SK-N-SH (cell line): Measurements from ENCODE around the gene CNTNAP2. TPM values are rescaled to one million over a fixed set of nuclear protein-coding genes. Genes with fewer than 3 reads are reported as not detected.

ENCODE experiments used
- CTCF ChIA-PET: fragments of 300-600, 350-600 bp; formaldehyde crosslinking; extraction: SDS; loops from one replicate; lab custom pipeline; 2021; lab: Yijun Ruan, JAX
- POLR2A ChIA-PET: fragments of 350-600 bp; sonication (Branson Sonifier 250); formaldehyde crosslinking; extraction: SDS; loops from one replicate; lab custom pipeline; 2020; ENCODE audit warnings: antibody characterized with exemption, inconsistent platforms; lab: Yijun Ruan, JAX
- DNase-seq: peaks from one replicate; pipeline ENCODE4 v3.0.0; 2012
- H2AFZ ChIP-seq: fragments of 200-600 bp; sonication (generic); 2 replicates; pipeline ENCODE4 v1.8.1; 2016; ENCODE audit warnings: antibody characterized with exemption, mild to moderate bottlenecking, low read depth
- H3F3A ChIP-seq: fragments of 200-600 bp; sonication (generic); replicated peaks from 2 replicates; pipeline ENCODE3; 2016; ENCODE audit warnings: antibody characterized with exemption, mild to moderate bottlenecking; ENCODE audit not compliant: insufficient read depth
- H3K27ac ChIP-seq, 2 experiments: fragments of 200-500 bp in 1 of 2; fragments of 200-600 bp in 1 of 2; sonication (Bioruptor generic) in 1 of 2; sonication (generic), shearing (Covaris generic) in 1 of 2; 2 replicates each; pipeline versions ENCODE4 v1.5.1 to v1.6.1; 2014 to 2016; ENCODE audit warnings: low read depth in 2 of 2, inconsistent platforms in 1 of 2, low read length in 1 of 2, mild to moderate bottlenecking in 1 of 2, mixed read lengths in 1 of 2
- H3K27me3 ChIP-seq: fragments of 200-600 bp; sonication (generic), shearing (Covaris generic); 2 replicates; pipeline ENCODE4 v1.6.1; 2016; ENCODE audit warnings: mixed run types; ENCODE audit not compliant: insufficient read depth
- H3K36me3 ChIP-seq, 2 experiments: fragments of 200-500 bp in 1 of 2; fragments of 200-600 bp in 1 of 2; sonication (Bioruptor generic) in 1 of 2; sonication (generic) in 1 of 2; replicated peaks in 1 of 2; 2 replicates each; pipeline versions ENCODE3 to v1.5.1; 2014 to 2016; ENCODE audit warnings: low read length in 1 of 2, mild to moderate bottlenecking in 1 of 2; ENCODE audit not compliant: insufficient read depth in 2 of 2, control insufficient read depth in 1 of 2
- H3K4me1 ChIP-seq, 2 experiments: fragments of 200-500 bp in 1 of 2; fragments of 200-600 bp in 1 of 2; sonication (Bioruptor generic) in 1 of 2; sonication (generic), shearing (Covaris generic) in 1 of 2; 2 replicates each; pipeline versions ENCODE4 v1.5.1 to v1.6.1; 2014 to 2016; ENCODE audit warnings: low read depth in 1 of 2, low read length in 1 of 2, mixed run types in 1 of 2; ENCODE audit not compliant: insufficient read depth in 2 of 2, control insufficient read depth in 1 of 2
- H3K4me2 ChIP-seq: fragments of 200-600 bp; sonication (generic), shearing (Covaris generic); 2 replicates; pipeline ENCODE4 v1.6.1; 2017; ENCODE audit warnings: mixed run types
- H3K4me3 ChIP-seq, 2 experiments: fragments of 200-500 bp in 1 of 2; fragments of 200-600 bp in 1 of 2; sonication (Bioruptor generic) in 1 of 2; sonication (generic), shearing (Covaris generic) in 1 of 2; 2 replicates each; pipeline versions ENCODE4 v1.5.1 to v1.8.1; 2014 to 2016; ENCODE audit warnings: low read depth in 2 of 2, inconsistent platforms in 1 of 2, low read length in 1 of 2, mild to moderate bottlenecking in 1 of 2, mixed read lengths in 1 of 2, moderate library complexity in 1 of 2
- H3K79me2 ChIP-seq: fragments of 200-600 bp; sonication (generic); 2 replicates; pipeline ENCODE4 v1.8.1; 2017; ENCODE audit warnings: mild to moderate bottlenecking; ENCODE audit not compliant: insufficient read depth
- H3K9ac ChIP-seq: fragments of 200-600 bp; sonication (generic); 2 replicates; pipeline ENCODE4 v1.6.1; 2017; ENCODE audit warnings: mixed run types
- H3K9me2 ChIP-seq: fragments of 200-600 bp; sonication (generic); 2 replicates; pipeline ENCODE4 v1.6.1; 2017; ENCODE audit warnings: mixed run types
- H3K9me3 ChIP-seq: fragments of 200-600 bp; sonication (generic); 2 replicates; pipeline ENCODE4 v1.6.1; 2017; ENCODE audit warnings: mixed run types, mild to moderate bottlenecking, moderate library complexity
- H4K20me1 ChIP-seq: fragments of 200-600 bp; sonication (generic); 2 replicates; pipeline ENCODE4 v1.6.1; 2017; ENCODE audit warnings: mild to moderate bottlenecking, mixed run types; ENCODE audit not compliant: insufficient read depth
- EZH2phosphoT487 ChIP-seq: fragments of 200-600 bp; sonication (generic); IDR thresholded peaks from 2 replicates; pipeline ENCODE4 v1.6.1; 2017; ENCODE audit warnings: low read depth, mixed run types, mild to moderate bottlenecking, antibody characterized with exemption, moderate library complexity, borderline replicate concordance
- FOSL2 ChIP-seq: IDR thresholded peaks from 2 replicates; pipeline ENCODE4 v1.4.0; 2012; ENCODE audit warnings: low read depth, mild to moderate bottlenecking, moderate library complexity, borderline replicate concordance
- GATA2 ChIP-seq: sonication (generic); formaldehyde crosslinking; IDR thresholded peaks from 2 replicates; pipeline ENCODE4 v1.5.0; 2020; ENCODE audit warnings: mild to moderate bottlenecking, missing genetic modification reagents
- JUND ChIP-seq: IDR thresholded peaks from 2 replicates; pipeline ENCODE4 v1.4.0; 2012
- MEF2A ChIP-seq: IDR thresholded peaks from 2 replicates; pipeline ENCODE4 v1.4.0; 2012; ENCODE audit warnings: low read depth, borderline replicate concordance
- MXI1 ChIP-seq: IDR thresholded peaks from 2 replicates; pipeline ENCODE4 v1.6.1; 2012; ENCODE audit warnings: mild to moderate bottlenecking, low read depth, low read length, improper control_type of control experiment
- NFIC ChIP-seq: IDR thresholded peaks from 2 replicates; pipeline ENCODE4 v1.4.0; 2012; ENCODE audit warnings: borderline replicate concordance
- NRF1 ChIP-seq: IDR thresholded peaks from 2 replicates; pipeline ENCODE4 v1.6.1; 2012; ENCODE audit warnings: low read depth, mild to moderate bottlenecking, low read length
- POLR2AphosphoS5 ChIP-seq: IDR thresholded peaks from 2 replicates; pipeline ENCODE4 v1.6.1; 2012; ENCODE audit warnings: low read depth, low read length
- RAD21 ChIP-seq: IDR thresholded peaks from 2 replicates; pipeline ENCODE4 v1.6.1; 2012; ENCODE audit warnings: mild to moderate bottlenecking, low read length
- RCOR1 ChIP-seq: fragments of 150-350 bp; IDR thresholded peaks from 2 replicates; pipeline ENCODE4 v1.6.1; 2017; ENCODE audit warnings: antibody characterized with exemption, low read length
- RXRA ChIP-seq: IDR thresholded peaks from 2 replicates; pipeline ENCODE4 v1.4.0; 2012; ENCODE audit warnings: low read depth, mild to moderate bottlenecking, borderline replicate concordance
- SIN3A ChIP-seq: IDR thresholded peaks from 2 replicates; pipeline ENCODE4 v1.6.1; 2012; ENCODE audit warnings: low read depth, mild to moderate bottlenecking, low read length, moderate library complexity, borderline replicate concordance
- TAF1 ChIP-seq: IDR thresholded peaks from 2 replicates; pipeline ENCODE4 v1.6.1; 2012; ENCODE audit warnings: low read depth, mild to moderate bottlenecking, low read length, moderate library complexity, borderline replicate concordance
- WGBS: methylation state at CpG from one replicate; pipeline ENCODE4 v1.1.6; 2017; ENCODE audit warnings: low lambda C conversion rate; 5-methylcytosine and 5-hydroxymethylcytosine counted together
- polyA plus RNA-seq, 3 experiments: library from polyadenylated mRNA; depleted of rRNA; stranded (reverse); fragments of >200 nt; gene quantifications; 2 replicates each; pipeline ENCODE4 v1.2.3, GENCODE V29; 2012
- TF ChIP-seq, protein P1 (sequence below): IDR thresholded peaks from 2 replicates; pipeline ENCODE4 v1.4.0; 2012; ENCODE audit warnings: low read depth, borderline replicate concordance
- TF ChIP-seq, protein P2 (sequence below): IDR thresholded peaks from 2 replicates; pipeline ENCODE4 v1.6.1; 2012; ENCODE audit warnings: mild to moderate bottlenecking, low read depth, low read length, moderate library complexity
- TF ChIP-seq, protein P3 (sequence below): IDR thresholded peaks from 2 replicates; pipeline ENCODE4 v1.4.0; 2012; ENCODE audit warnings: low read depth
- TF ChIP-seq, protein P4 (sequence below): IDR thresholded peaks from 2 replicates; pipeline ENCODE4; 2012
- TF ChIP-seq, protein P5 (sequence below): fragments of 200-600 bp; sonication (generic); IDR thresholded peaks from 2 replicates; pipeline ENCODE4 v1.6.1; 2017; ENCODE audit warnings: antibody characterized with exemption, mild to moderate bottlenecking, moderate library complexity
- TF ChIP-seq, protein P6 (sequence below): fragments of 150-350 bp; IDR thresholded peaks from 2 replicates; pipeline ENCODE4 v1.6.1; 2017; ENCODE audit warnings: antibody characterized with exemption, low read length, low read depth, borderline replicate concordance

The CNTNAP2 gene
- polyA plus RNA-seq, 1 of the 3 experiments (the other 2 are of a cell fraction), result 3.4 TPM

DNA sequence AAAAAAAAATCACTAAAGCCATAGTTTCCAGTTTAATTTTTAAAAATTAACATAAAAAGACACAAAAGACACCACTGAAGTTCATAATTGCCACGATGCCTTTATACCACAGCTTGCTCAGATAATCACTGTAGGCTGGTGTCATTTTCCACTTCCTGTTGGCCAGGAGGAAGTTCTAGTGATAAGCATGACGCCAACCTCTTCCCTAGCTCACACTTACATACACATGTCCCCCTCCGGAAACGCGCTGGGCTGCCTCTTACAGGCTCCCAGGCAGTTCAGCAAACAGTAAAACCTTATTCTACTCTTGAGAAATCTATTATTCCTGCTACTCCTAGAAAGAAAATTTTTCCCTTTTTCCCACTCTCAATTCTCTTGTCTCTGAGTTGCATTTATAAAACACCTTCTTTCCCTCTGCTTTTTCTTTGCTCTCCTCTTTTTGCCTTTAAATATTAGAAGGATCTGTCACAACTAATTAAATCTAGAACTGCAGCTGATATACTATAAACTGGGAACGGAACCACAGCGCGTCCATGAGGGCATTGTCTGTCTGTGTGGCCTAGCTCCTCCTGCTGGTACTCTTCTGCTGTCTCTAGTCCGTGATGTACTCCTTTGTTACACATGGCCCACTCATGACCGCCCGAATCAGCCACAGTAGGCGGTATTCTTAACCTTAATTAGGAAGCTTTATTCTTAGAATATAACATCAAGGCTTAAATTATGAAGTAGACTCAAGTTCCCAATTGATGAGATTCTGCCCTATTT, 664.9 kb downstream of the CNTNAP2 start:
- Histone ChIP-seq H3K27me3 (no peaks in the 10 kb centered on the region), H3K9me3 (no peaks in the 10 kb centered on the region), H3K4me2 (no peak overlapping the region), H3K36me3 (no peaks in the 10 kb centered on the region), H2AFZ (no peak overlapping the region), H4K20me1 (no peaks in the 10 kb centered on the region), H3K9ac (no peak overlapping the region), H3K27ac (no peak overlapping the region), H3K9me2 (no peaks in the 10 kb centered on the region), H3F3A (no peaks in the 10 kb centered on the region), H3K4me1 (no peaks in the 10 kb centered on the region), H3K79me2 (no peaks in the 10 kb centered on the region), H3K4me3 (no peak overlapping the region)
- WGBS, result 78% methylated on average over 12 of the region's 12 CpGs
- CTCF ChIA-PET, result interaction anchor here (0.6 to 1.6 kb wide), 8 partner anchors 8 to 662 kb away, joined by 3 to 8 read pairs (median 4); no protein-coding TSS in a partner anchor
- POLR2A ChIA-PET, result no interaction called here
- DNase-seq, result no peak
- no peak for TF ChIP-seq MXI1
- no peak for TF ChIP-seq FOSL2
- no peak for TF ChIP-seq JUND
- TF ChIP-seq, protein P1, sequence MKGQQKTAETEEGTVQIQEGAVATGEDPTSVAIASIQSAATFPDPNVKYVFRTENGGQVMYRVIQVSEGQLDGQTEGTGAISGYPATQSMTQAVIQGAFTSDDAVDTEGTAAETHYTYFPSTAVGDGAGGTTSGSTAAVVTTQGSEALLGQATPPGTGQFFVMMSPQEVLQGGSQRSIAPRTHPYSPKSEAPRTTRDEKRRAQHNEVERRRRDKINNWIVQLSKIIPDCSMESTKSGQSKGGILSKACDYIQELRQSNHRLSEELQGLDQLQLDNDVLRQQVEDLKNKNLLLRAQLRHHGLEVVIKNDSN, result no peak
- no peak for TF ChIP-seq TAF1
- no peak for TF ChIP-seq MEF2A
- TF ChIP-seq, protein P2, sequence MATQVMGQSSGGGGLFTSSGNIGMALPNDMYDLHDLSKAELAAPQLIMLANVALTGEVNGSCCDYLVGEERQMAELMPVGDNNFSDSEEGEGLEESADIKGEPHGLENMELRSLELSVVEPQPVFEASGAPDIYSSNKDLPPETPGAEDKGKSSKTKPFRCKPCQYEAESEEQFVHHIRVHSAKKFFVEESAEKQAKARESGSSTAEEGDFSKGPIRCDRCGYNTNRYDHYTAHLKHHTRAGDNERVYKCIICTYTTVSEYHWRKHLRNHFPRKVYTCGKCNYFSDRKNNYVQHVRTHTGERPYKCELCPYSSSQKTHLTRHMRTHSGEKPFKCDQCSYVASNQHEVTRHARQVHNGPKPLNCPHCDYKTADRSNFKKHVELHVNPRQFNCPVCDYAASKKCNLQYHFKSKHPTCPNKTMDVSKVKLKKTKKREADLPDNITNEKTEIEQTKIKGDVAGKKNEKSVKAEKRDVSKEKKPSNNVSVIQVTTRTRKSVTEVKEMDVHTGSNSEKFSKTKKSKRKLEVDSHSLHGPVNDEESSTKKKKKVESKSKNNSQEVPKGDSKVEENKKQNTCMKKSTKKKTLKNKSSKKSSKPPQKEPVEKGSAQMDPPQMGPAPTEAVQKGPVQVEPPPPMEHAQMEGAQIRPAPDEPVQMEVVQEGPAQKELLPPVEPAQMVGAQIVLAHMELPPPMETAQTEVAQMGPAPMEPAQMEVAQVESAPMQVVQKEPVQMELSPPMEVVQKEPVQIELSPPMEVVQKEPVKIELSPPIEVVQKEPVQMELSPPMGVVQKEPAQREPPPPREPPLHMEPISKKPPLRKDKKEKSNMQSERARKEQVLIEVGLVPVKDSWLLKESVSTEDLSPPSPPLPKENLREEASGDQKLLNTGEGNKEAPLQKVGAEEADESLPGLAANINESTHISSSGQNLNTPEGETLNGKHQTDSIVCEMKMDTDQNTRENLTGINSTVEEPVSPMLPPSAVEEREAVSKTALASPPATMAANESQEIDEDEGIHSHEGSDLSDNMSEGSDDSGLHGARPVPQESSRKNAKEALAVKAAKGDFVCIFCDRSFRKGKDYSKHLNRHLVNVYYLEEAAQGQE, result no peak
- TF ChIP-seq RXRA, result no peak
- TF ChIP-seq POLR2AphosphoS5, result no peak
- TF ChIP-seq, protein P3, sequence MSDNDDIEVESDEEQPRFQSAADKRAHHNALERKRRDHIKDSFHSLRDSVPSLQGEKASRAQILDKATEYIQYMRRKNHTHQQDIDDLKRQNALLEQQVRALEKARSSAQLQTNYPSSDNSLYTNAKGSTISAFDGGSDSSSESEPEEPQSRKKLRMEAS, result no peak
- TF ChIP-seq NRF1, result no peak
- TF ChIP-seq, protein P4, sequence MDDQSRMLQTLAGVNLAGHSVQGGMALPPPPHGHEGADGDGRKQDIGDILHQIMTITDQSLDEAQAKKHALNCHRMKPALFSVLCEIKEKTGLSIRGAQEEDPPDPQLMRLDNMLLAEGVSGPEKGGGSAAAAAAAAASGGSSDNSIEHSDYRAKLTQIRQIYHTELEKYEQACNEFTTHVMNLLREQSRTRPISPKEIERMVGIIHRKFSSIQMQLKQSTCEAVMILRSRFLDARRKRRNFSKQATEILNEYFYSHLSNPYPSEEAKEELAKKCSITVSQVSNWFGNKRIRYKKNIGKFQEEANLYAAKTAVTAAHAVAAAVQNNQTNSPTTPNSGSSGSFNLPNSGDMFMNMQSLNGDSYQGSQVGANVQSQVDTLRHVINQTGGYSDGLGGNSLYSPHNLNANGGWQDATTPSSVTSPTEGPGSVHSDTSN, result no peak
- no peak for TF ChIP-seq NFIC
- TF ChIP-seq, protein P5, sequence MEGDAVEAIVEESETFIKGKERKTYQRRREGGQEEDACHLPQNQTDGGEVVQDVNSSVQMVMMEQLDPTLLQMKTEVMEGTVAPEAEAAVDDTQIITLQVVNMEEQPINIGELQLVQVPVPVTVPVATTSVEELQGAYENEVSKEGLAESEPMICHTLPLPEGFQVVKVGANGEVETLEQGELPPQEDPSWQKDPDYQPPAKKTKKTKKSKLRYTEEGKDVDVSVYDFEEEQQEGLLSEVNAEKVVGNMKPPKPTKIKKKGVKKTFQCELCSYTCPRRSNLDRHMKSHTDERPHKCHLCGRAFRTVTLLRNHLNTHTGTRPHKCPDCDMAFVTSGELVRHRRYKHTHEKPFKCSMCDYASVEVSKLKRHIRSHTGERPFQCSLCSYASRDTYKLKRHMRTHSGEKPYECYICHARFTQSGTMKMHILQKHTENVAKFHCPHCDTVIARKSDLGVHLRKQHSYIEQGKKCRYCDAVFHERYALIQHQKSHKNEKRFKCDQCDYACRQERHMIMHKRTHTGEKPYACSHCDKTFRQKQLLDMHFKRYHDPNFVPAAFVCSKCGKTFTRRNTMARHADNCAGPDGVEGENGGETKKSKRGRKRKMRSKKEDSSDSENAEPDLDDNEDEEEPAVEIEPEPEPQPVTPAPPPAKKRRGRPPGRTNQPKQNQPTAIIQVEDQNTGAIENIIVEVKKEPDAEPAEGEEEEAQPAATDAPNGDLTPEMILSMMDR, result no peak
- TF ChIP-seq, protein P6, sequence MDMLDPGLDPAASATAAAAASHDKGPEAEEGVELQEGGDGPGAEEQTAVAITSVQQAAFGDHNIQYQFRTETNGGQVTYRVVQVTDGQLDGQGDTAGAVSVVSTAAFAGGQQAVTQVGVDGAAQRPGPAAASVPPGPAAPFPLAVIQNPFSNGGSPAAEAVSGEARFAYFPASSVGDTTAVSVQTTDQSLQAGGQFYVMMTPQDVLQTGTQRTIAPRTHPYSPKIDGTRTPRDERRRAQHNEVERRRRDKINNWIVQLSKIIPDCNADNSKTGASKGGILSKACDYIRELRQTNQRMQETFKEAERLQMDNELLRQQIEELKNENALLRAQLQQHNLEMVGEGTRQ, result no peak
- TF ChIP-seq RAD21, result no peak
- TF ChIP-seq RCOR1, result no peak
- TF ChIP-seq GATA2 (CRISPR knock-in tag), result no peak
- TF ChIP-seq SIN3A, result no peak
- TF ChIP-seq EZH2phosphoT487, result no peak
